IMR-90 (cell line): ENCODE measurements around the gene EFNA5. TPM values are rescaled to one million over a fixed set of nuclear protein-coding genes. Genes with fewer than 3 reads are reported as not detected.

Experiments used
- ATAC-seq: fragments of 200-7000 bp; cut with Tn5 transposase; 2 replicates; pipeline ENCODE4 v1.9.1; 2020; ENCODE audit warnings: low read depth, mild to moderate bottlenecking, moderate library complexity
- BruUV-seq: library from RNA; stranded (reverse); fragments of 400-500 nt; replicated peaks from 2 replicates; lab custom pipeline; 2021; lab: Mats Ljungman, UMichigan
- CTCF ChIA-PET: fragments of 300-600 bp; formaldehyde crosslinking; extraction: SDS; loops from one replicate; lab custom pipeline; 2021; ENCODE audit warnings: antibody characterized with exemption; lab: Yijun Ruan, JAX
- POLR2A ChIA-PET: fragments of 300-600 bp; sonication (Branson Sonifier 250); formaldehyde crosslinking; loops from one replicate; lab custom pipeline; 2022; ENCODE audit warnings: antibody characterized with exemption; ENCODE audit not compliant: unreplicated experiment; lab: Charles Lee
- DNase-seq: peaks from one replicate; pipeline ENCODE4 v3.0.0; 2013
- H2AFZ ChIP-seq: replicated peaks from 2 replicates; pipeline ENCODE3; 2013; ENCODE audit warnings: low read length, mild to moderate bottlenecking; ENCODE audit not compliant: poor library complexity
- H2AK5ac ChIP-seq: 2 replicates; pipeline ENCODE4 v1.6.1; 2013; ENCODE audit warnings: low read depth, low read length, inconsistent platforms
- H2AK9ac ChIP-seq: replicated peaks from 2 replicates; pipeline ENCODE3; 2013; ENCODE audit warnings: mild to moderate bottlenecking, low read depth, low read length, moderate library complexity; ENCODE audit not compliant: poor library complexity
- H2BK120ac ChIP-seq: 2 replicates; pipeline ENCODE4 v1.6.1; 2013; ENCODE audit warnings: low read depth, low read length, inconsistent platforms
- H2BK15ac ChIP-seq: 3 replicates; pipeline ENCODE4 v1.6.1; 2013; ENCODE audit warnings: low read depth, low read length, inconsistent platforms
- H2BK20ac ChIP-seq: 2 replicates; pipeline ENCODE4 v1.6.1; 2013; ENCODE audit warnings: low read depth, mild to moderate bottlenecking, inconsistent platforms, low read length, moderate library complexity
- H2BK5ac ChIP-seq: 2 replicates; pipeline ENCODE4 v1.6.1; 2013; ENCODE audit warnings: mild to moderate bottlenecking, low read depth, low read length, inconsistent platforms; ENCODE audit not compliant: poor library complexity, severe bottlenecking
- H3K14ac ChIP-seq: replicated peaks from 2 replicates; pipeline ENCODE4 v1.6.1; 2013; ENCODE audit warnings: low read depth, low read length, inconsistent platforms
- H3K18ac ChIP-seq: 2 replicates; pipeline ENCODE4 v1.6.1; 2013; ENCODE audit warnings: low read depth, low read length, control low read depth
- H3K23ac ChIP-seq: 2 replicates; pipeline ENCODE4 v1.6.1; 2013; ENCODE audit warnings: low read depth, low read length, inconsistent platforms
- H3K27ac ChIP-seq: 2 replicates; pipeline ENCODE4 v1.5.1; 2013; ENCODE audit warnings: mild to moderate bottlenecking, control low read depth, low read length; ENCODE audit not compliant: insufficient read depth
- H3K27me3 ChIP-seq: 2 replicates; pipeline ENCODE4 v1.6.1; 2013; ENCODE audit warnings: low read length; ENCODE audit not compliant: control insufficient read depth, insufficient read depth
- H3K36me3 ChIP-seq: 2 replicates; pipeline ENCODE4 v1.6.1; 2013; ENCODE audit warnings: low read length, mixed read lengths; ENCODE audit not compliant: control insufficient read depth, insufficient read depth
- H3K4ac ChIP-seq: 2 replicates; pipeline ENCODE4 v1.6.1; 2013; ENCODE audit warnings: low read depth, low read length, inconsistent platforms
- H3K4me1 ChIP-seq: 2 replicates; pipeline ENCODE4 v1.6.1; 2013; ENCODE audit warnings: low read length, mixed read lengths; ENCODE audit not compliant: control insufficient read depth, insufficient read depth
- H3K4me2 ChIP-seq: 2 replicates; pipeline ENCODE4 v1.6.1; 2013; ENCODE audit warnings: low read depth, mild to moderate bottlenecking, control low read depth, low read length, moderate library complexity
- H3K4me3 ChIP-seq: 2 replicates; pipeline ENCODE4 v1.5.1; 2013; ENCODE audit warnings: low read depth, mild to moderate bottlenecking, control low read depth, low read length, moderate library complexity; ENCODE audit not compliant: insufficient read depth
- H3K56ac ChIP-seq: 2 replicates; pipeline ENCODE4 v1.6.1; 2013; ENCODE audit warnings: low read length, inconsistent platforms; ENCODE audit not compliant: insufficient read depth; ENCODE audit errors: extremely low read depth
- H3K79me1 ChIP-seq, 2 experiments: 2 replicates each; pipeline ENCODE4 v1.6.1; 2013; ENCODE audit warnings: low read length in 2 of 2, inconsistent platforms in 1 of 2, low read depth in 1 of 2
- H3K9ac ChIP-seq: 2 replicates; pipeline ENCODE4 v1.6.1; 2013; ENCODE audit warnings: low read depth, low read length, control low read depth
- H3K9me1 ChIP-seq: 2 replicates; pipeline ENCODE4 v1.6.1; 2013; ENCODE audit warnings: low read length, inconsistent platforms; ENCODE audit not compliant: insufficient read depth
- H3K9me3 ChIP-seq: 2 replicates; pipeline ENCODE4 v1.6.1; 2013; ENCODE audit warnings: low read length; ENCODE audit not compliant: control insufficient read depth, insufficient read depth
- H4K20me1 ChIP-seq: 2 replicates; pipeline ENCODE4 v1.6.1; 2013; ENCODE audit warnings: low read length, inconsistent platforms; ENCODE audit not compliant: insufficient read depth
- H4K5ac ChIP-seq: 2 replicates; pipeline ENCODE4 v1.6.1; 2013; ENCODE audit warnings: mild to moderate bottlenecking, low read depth, low read length, control low read depth
- H4K8ac ChIP-seq, 2 experiments: 2 replicates each; pipeline ENCODE4 v1.6.1; 2013; ENCODE audit warnings: low read depth in 2 of 2, low read length in 2 of 2, control low read depth in 1 of 2, inconsistent platforms in 1 of 2
- H4K91ac ChIP-seq: 2 replicates; pipeline ENCODE4 v1.6.1; 2013; ENCODE audit warnings: low read depth, low read length, inconsistent platforms; ENCODE audit not compliant: insufficient read depth
- BHLHE40 ChIP-seq: fragments of 150-350 bp; IDR thresholded peaks from 2 replicates; pipeline ENCODE4 v1.6.1; 2016; ENCODE audit warnings: mild to moderate bottlenecking, low read depth, low read length
- CHD1 ChIP-seq: IDR thresholded peaks from 2 replicates; pipeline ENCODE4 v1.6.1; 2012; ENCODE audit warnings: low read depth, low read length, improper control_type of control experiment
- MAZ ChIP-seq: IDR thresholded peaks from 2 replicates; pipeline ENCODE4 v1.6.1; 2012; ENCODE audit warnings: low read depth, mild to moderate bottlenecking, low read length, improper control_type of control experiment, moderate library complexity, borderline replicate concordance
- RAD21 ChIP-seq: IDR thresholded peaks from 2 replicates; pipeline ENCODE4 v1.6.1; 2012; ENCODE audit warnings: low read length, improper control_type of control experiment
- RCOR1 ChIP-seq: IDR thresholded peaks from 2 replicates; pipeline ENCODE4 v1.6.1; 2012; ENCODE audit warnings: mild to moderate bottlenecking, low read length, improper control_type of control experiment; ENCODE audit not compliant: insufficient replicate concordance
- RFX5 ChIP-seq: IDR thresholded peaks from 2 replicates; pipeline ENCODE4 v1.8.0; 2012; ENCODE audit warnings: low read depth, mild to moderate bottlenecking, low read length, moderate library complexity
- whole genome bisulfite sequencing, 2 experiments: methylation state at CpG; one replicate each; pipeline versions ENCODE4 v1.1.5 to v1.1.7; 2013; ENCODE audit warnings: missing lambda C conversion rate in 2 of 2; ENCODE audit not compliant: insufficient read length in 1 of 2; ENCODE audit errors: extremely low coverage in 2 of 2; 5-methylcytosine and 5-hydroxymethylcytosine counted together
- dilution Hi-C: fragments of 300-500 bp; cut with HindIII; formaldehyde crosslinking; loops from one replicate; pipeline ENCODE4 v1.14.3; 2018; ENCODE audit warnings: low sequenced_read_pairs; ENCODE audit not compliant: unreplicated experiment
- in situ Hi-C: fragments of 300-500 bp; cut with MboI; formaldehyde crosslinking; loops from 3 replicates; pipeline ENCODE4 v1.14.3; 2019; ENCODE audit warnings: low sequenced_read_pairs, inconsistent platforms, mixed read lengths
- intact Hi-C: fragments of 100-400 bp; cut with micrococcal nuclease; formaldehyde crosslinking; loops from 2 replicates; pipeline ENCODE4 v1.10.0; 2022
- polyA plus RNA-seq, 3 experiments: library from polyadenylated mRNA; depleted of rRNA; stranded (reverse); fragments of >200 nt; gene quantifications; 2 replicates each; pipeline ENCODE4 v1.2.3, GENCODE V29; 2012; ENCODE audit warnings: low replicate concordance in 1 of 3
- total RNA-seq: library from RNA; depleted of rRNA; stranded (reverse); fragments of >200 nt; gene quantifications from 2 replicates; pipeline ENCODE4 v1.2.3, GENCODE V29; 2012

EFNA5 gene
- total and polyA plus RNA-seq, 2 of the 4 experiments (the other 2 are of a cell fraction) = 1.5 to 1.6 TPM

- Histone ChIP-seq H4K8ac (no peak overlapping the region), H3K4ac (no peak overlapping the region), H2AK5ac (no peak overlapping the region), H3K4me3 (no peak overlapping the region), H3K14ac (no peak overlapping the region), H3K4me1 (no peaks in the 10 kb centered on the region), H2BK120ac (no peak overlapping the region), H4K5ac (no peak overlapping the region), H3K9me3 (no peaks in the 10 kb centered on the region), H4K91ac (no peak overlapping the region), H2BK5ac (no peak overlapping the region), H3K4me2 (no peak overlapping the region), H3K56ac (no peak overlapping the region), H3K23ac (no peak overlapping the region), H3K9ac (no peak overlapping the region), H3K18ac (no peak overlapping the region), H3K27me3 (no peaks in the 10 kb centered on the region), H2BK20ac (no peak overlapping the region), H3K9me1 (0 out of 2 replicates have a peak, but pooled peaks cover 3% of the 10 kb centered on the region), H2AK9ac (no peak overlapping the region), H3K36me3 (no peaks in the 10 kb centered on the region), H3K27ac (no peak overlapping the region), H4K20me1 (no peaks in the 10 kb centered on the region), H2AFZ (no peak overlapping the region), H2BK15ac (no peak overlapping the region), H3K79me1 (no peaks in the 10 kb centered on the region)
- intact Hi-C loops (no loop called here), in situ Hi-C loops (no loop called here), dilution Hi-C loops (no loop called here)
- CTCF ChIA-PET = interaction anchor here (1.0 kb wide), 1 partner anchor 15 kb away, joined by 3 read pairs; no protein-coding TSS in a partner anchor
- TF ChIP-seq RFX5 = no peak
- TF ChIP-seq CHD1 = no peak
- no peak for TF ChIP-seq RAD21
- TF ChIP-seq BHLHE40 = no peak
- TF ChIP-seq RCOR1 = no peak
- no peak for TF ChIP-seq MAZ
- POLR2A ChIA-PET = no interaction called here
- DNase-seq (peak; percentile 34), ATAC-seq (no peak; the same call in 1 of the 2 replicates)
- no TSS peak for BruUV-seq
- no CpG with 5 or more reads among the region's 2 CpGs for WGBS, 2 experiments
These were observed 27.5 kb upstream of the EFNA5 start for GRCh38 chr5:107698286-107698685.
